ENCODE results near the gene MGAT4A. TPM values are rescaled to one million over a fixed set of nuclear protein-coding genes. Genes with fewer than 3 reads are reported as not detected.

MGAT4A gene
- total and polyA plus RNA-seq, 2 of the 8 experiments (the other 6 are each of a cell fraction or from before 2014, with no cell fraction given) = 1.4 to 7.7 TPM

GRCh38 chr2:98654699-98655495, 76.0 kb downstream of the MGAT4A start (continued):
- no peak for TF ChIP-seq MAFK (IDR thresholded peaks at IDR 0.05; ENCODE audit: low read depth, low read length)

Data from H1 (cell line).